ENCODE results near the gene MICOS13. TPM values are rescaled to one million over a fixed set of nuclear protein-coding genes. Genes with fewer than 3 reads are reported as not detected.

MICOS13 gene
- total and polyA plus RNA-seq, 10 of the 15 experiments (the other 5 are each of a cell fraction or from before 2014, with no cell fraction given) = 9.4 to 211 (median 51.3) TPM

GRCh38 chr19:5632241-5632612 is 48.1 kb downstream of the MICOS13 start:
- in situ Hi-C loops (cut with MboI) = no loop called here
- ChIA-PET SMC1A (ENCODE audit: uncharacterized antibody, unreplicated experiment) (no interaction called here), RAD21 (ENCODE audit: unreplicated experiment) (no interaction called here), CTCF (no interaction called here), POLR2A (no interaction called here)
- DNase-seq (ENCODE audit: low read depth, low spot score) (no peak), FAIRE-seq (no peak), ATAC-seq (no peak)
- H3K79me2 ChIP-seq (ENCODE audit: control insufficient read depth, insufficient read depth, low read length) = peaks cover 82% of the 10 kb centered on the region
- peaks cover 10 to 21% of the 10 kb centered on the region in 2 experiments for H3K36me3 ChIP-seq (ENCODE audit: control insufficient read depth in 2 of 2, insufficient read depth in 2 of 2, low read length in 1 of 2)
- H3K27ac ChIP-seq (ENCODE audit: control insufficient read depth, insufficient read depth) = no peak overlapping the region
- BruUV-seq (replicated peaks) = no TSS peak
- peaks cover 4% of the 10 kb centered on the region for H4K20me1 ChIP-seq (ENCODE audit: control insufficient read depth, insufficient read depth)
- TF ChIP-seq POLR2AphosphoS5 (IDR thresholded peaks at IDR 0.05; ENCODE audit: low read length) (0 out of 2 replicates have a peak, but pooled peaks have one; percentile 41), SREBF2 (IDR thresholded peaks at IDR 0.05; ENCODE audit: low read length) (no peak), JUND (IDR thresholded peaks at IDR 0.05; ENCODE audit: low read depth, low read length) (no peak), NR2C2 (IDR thresholded peaks at IDR 0.05; ENCODE audit: borderline replicate concordance, control insufficient read depth, insufficient read length, low read depth) (no peak), E2F8 (IDR thresholded peaks at IDR 0.05; ENCODE audit: low read depth, partially characterized antibody) (no peak), BCL3 (IDR thresholded peaks at IDR 0.05; ENCODE audit: borderline replicate concordance, insufficient read depth, low read depth, low read length, poor library complexity, severe bottlenecking) (no peak), NRF1 (conservative IDR thresholded peaks at IDR 0.05; ENCODE audit: low read depth, low read length) (no peak)
- TF ChIP-seq, protein P1, sequence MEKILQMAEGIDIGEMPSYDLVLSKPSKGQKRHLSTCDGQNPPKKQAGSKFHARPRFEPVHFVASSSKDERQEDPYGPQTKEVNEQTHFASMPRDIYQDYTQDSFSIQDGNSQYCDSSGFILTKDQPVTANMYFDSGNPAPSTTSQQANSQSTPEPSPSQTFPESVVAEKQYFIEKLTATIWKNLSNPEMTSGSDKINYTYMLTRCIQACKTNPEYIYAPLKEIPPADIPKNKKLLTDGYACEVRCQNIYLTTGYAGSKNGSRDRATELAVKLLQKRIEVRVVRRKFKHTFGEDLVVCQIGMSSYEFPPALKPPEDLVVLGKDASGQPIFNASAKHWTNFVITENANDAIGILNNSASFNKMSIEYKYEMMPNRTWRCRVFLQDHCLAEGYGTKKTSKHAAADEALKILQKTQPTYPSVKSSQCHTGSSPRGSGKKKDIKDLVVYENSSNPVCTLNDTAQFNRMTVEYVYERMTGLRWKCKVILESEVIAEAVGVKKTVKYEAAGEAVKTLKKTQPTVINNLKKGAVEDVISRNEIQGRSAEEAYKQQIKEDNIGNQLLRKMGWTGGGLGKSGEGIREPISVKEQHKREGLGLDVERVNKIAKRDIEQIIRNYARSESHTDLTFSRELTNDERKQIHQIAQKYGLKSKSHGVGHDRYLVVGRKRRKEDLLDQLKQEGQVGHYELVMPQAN (conservative IDR thresholded peaks at IDR 0.05) = no peak
- 76% methylated on average over 4 of the region's 4 CpGs for WGBS (ENCODE audit: insufficient coverage, insufficient replicate concordance, low lambda C conversion rate, missing lambda C conversion rate)
- H3K9me3 ChIP-seq (replicated peaks; ENCODE audit: control insufficient read depth, insufficient read depth, low read length) = no peaks in the 10 kb centered on the region
- H3K4me1 ChIP-seq (ENCODE audit: control insufficient read depth, insufficient read depth, low read length) = peaks cover 18% of the 10 kb centered on the region
- no peak overlapping the region for H3K4me2 ChIP-seq (ENCODE audit: control insufficient read depth, insufficient read depth)
- no peak overlapping the region for H3K4me3 ChIP-seq
- intact Hi-C loops (cut with micrococcal nuclease; ENCODE audit: unreplicated experiment) = no loop called here
- H3K27me3 ChIP-seq (replicated peaks in 1 of 2; ENCODE audit: control insufficient read depth in 2 of 2, insufficient read depth in 2 of 2, low read length in 1 of 2) = no peaks in the 10 kb centered on the region
- no peak overlapping the region for H3K9ac ChIP-seq (ENCODE audit: control insufficient read depth, insufficient read depth, low read length)
- no peak overlapping the region for H2AFZ ChIP-seq (ENCODE audit: control insufficient read depth, low read depth, low read length)

Measured in GM12878 (cell line).